Measurements from ENCODE around the gene ADD3.
A peak's percentile ranks its signal among the peaks of the same experiment; 100 is the strongest.

The ADD3 gene

GRCh38 chr10:110074298-110074697, 66.5 kb downstream of the ADD3 start:
- DNase-seq, result no peak

- no peak for DNase-seq
These were observed 67.2 kb downstream of the ADD3 start for GRCh38 chr10:110074758-110075671.

DNA sequence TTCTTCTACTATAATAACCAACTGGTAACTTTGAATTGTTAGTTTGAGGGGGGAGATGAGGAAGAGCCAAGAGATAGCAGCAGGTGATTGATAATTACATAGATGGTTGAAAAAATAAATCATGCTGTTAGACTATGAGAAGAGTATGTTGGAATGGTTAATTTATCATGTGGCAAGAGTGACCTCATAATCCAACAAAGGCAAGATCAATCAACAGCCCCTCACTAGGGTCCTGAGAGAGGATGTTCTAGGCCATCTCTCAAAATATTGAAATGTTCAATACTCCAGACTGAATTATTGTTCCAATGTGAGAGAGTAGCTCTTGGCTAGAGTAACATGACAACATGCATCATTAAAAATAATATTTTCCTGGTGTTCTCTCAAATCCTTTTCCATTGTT, 67.9 kb downstream of the ADD3 start:
- no peak for DNase-seq

GRCh38 chr10:110076559-110077318, 69.0 kb downstream of the ADD3 start:
- peak; percentile 34 for DNase-seq

- no peak for DNase-seq
These were observed 69.8 kb downstream of the ADD3 start for GRCh38 chr10:110077436-110078130.

DNA sequence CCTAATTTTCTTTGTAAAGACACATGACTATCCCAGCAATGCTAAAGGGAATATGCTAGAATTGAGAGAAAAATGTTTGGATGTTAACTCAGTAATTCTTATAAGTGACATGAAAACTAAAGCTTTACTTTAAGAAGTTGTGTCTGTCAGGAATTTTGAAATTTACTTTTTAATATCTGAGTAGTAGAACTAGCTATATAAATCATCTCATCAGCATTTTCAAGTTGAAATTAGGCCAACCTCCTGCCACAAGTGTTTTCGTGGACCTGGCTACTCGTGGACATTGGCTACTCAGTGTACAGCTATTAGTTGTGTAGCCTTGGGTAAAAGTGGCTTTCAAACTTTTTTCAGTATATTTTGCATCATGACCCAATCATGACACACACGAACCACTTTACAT, 70.5 kb downstream of the ADD3 start:
- DNase-seq, result no peak

GRCh38 chr10:110081911-110082310, 74.1 kb downstream of the ADD3 start:
- no peak for DNase-seq

DNA sequence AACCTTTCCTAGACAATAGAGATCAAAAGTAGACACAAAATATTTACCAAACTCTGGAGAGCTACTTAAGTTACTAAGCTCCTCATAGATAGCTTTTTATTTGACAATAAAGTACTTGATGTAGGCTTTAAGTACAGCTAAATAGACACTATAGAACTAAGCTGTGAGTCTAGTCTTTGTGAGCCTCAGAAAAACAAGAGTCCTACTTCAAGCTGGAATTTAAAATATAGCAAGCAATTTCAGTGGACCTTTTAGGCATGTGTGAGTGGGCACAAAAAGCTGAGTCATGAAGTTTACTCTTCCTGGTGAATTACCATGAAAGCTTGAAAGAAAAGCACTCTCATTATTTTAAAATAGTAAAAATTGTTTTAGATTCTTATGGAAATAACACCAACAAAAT, 76.1 kb downstream of the ADD3 start:
- DNase-seq, result no peak

GRCh38 chr10:110087682-110088081, 79.9 kb downstream of the ADD3 start:
- no peak for DNase-seq

DNA sequence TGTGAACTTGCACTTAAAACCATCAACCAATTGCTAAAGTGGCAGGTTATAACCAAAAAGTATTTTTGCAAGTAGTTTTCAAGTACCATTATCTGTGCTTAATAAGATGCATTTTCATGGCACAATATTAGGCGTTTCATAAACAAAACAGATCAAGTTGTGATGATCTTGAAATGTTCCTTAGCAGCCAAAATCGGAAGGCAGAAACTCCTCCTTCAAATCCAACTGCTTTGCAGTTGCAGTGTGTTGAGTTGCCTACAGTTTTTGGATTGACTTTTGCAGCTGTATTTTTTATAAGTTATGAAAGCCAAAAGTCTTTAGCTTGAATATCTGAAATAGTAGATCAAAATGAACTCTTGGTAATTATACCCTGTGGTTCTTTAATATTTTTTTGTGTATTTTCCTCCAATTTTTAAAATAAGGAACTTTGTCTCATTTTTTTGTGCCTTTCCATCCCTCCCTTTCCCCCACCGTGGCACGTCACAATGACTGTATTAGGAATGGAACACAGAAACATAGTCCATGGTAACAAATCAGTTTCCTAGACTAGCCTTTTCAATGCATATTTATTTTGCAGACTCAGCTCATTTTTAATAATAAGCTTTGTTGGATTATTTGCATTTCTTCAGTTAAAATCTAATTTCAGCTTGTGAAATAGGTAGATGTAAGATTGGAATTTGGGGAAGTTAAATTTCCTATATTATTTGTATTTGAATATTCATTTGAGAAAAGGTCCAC, 80.8 kb downstream of the ADD3 start:
- DNase-seq, result no peak

- DNase-seq, result no peak
These were observed 84.0 kb downstream of the ADD3 start for GRCh38 chr10:110091830-110092229.

DNA sequence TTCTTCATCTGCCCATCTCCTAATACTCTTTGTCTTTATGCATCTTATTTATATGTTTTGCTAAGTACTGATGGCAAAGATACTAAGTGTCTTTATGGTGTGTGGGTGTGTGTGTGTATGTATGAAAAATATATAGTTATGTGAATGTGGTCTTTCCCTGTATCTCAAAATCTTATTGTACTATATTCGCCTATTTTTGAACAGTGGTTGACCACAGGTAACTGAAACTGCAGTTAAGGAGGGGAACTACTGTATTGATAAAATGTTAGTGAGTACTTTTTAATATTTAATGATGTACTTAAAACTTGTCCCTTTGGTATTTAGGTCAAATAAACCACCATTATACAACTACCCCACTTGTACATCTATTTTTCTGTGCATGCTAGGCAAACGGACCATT, 85.9 kb downstream of the ADD3 start:
- DNase-seq, result no peak

GRCh38 chr10:110094786-110095185, 87.0 kb downstream of the ADD3 start:
- DNase-seq, result no peak

DNA sequence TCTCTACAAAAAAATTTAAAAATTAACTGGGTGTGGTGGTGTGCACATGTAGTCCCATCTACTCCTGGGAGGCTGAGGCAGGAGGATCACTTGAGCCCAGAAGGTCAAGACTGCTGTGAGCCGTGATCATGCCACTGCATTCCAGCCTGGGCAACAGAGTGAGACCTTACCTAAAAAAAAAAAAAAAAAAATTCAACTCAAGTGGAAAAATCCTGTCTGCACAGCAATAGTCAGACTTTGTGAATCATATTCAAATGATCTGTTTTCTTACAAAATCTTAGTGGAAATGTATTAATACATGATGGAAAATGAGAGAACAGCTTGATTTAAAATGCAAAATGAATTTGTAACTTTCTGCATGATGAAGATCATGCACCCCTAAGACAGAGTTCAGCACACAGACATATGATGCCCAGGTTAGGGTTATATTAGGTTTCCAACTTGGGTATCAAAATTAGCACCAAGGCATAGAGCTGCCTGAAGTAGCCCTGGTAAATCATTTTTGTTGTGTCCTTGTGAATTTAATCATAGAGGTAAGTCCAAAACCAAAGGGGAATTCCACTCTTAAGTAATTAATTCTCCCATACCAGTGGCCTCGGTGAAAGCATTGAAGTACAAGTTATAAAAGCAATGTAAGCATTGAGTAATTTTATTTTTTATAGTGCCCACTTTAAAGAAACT, 93.8 kb downstream of the ADD3 start:
- no peak for DNase-seq

- DNase-seq, result no peak
These were observed 96.2 kb downstream of the ADD3 start for GRCh38 chr10:110103921-110104461.

- DNase-seq, result no peak
These were observed 98.1 kb downstream of the ADD3 start for GRCh38 chr10:110105873-110106272.

GRCh38 chr10:110107430-110107829, 99.6 kb downstream of the ADD3 start:
- no peak for DNase-seq

GRCh38 chr10:110107887-110108286, 100.1 kb downstream of the ADD3 start:
- no peak for DNase-seq

DNA sequence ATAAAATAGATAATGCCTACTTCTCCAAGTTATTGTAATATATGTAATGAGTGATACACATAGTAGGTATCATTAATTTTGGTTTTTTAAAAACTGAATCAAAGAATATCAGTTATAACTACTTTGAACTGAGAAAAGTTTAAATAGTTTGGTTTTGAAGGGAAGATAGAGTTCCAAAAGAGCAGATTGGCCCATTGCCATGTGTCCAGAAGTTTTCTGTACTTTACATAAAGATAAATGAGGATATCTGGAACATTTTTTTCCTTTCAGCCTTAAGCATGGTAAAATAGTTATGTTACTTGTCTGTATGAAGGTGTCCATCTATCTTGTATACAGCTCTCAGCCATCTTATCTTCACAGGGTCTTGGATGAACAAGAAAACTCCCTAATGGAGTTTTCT, 101.7 kb downstream of the ADD3 start:
- DNase-seq, result no peak

DNA sequence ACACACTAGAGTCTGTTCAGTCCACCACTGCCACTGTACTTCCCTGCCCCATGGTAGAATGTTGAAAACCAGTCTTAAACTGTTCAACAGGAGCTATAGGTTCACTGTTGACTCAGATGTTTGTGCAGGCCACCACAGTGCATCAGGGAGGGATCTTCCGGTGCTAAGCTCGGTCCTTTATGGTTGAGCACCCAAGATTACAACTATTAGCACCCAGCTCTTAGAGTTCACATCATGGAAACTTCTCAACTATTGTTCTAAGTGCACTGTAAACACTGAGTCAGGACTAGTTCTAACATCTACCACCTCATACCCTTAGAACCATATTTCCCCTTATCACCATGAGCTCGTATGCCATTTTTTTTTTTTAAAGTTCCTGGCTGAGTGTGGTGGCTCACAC, 102.6 kb downstream of the ADD3 start:
- DNase-seq, result no peak

DNA sequence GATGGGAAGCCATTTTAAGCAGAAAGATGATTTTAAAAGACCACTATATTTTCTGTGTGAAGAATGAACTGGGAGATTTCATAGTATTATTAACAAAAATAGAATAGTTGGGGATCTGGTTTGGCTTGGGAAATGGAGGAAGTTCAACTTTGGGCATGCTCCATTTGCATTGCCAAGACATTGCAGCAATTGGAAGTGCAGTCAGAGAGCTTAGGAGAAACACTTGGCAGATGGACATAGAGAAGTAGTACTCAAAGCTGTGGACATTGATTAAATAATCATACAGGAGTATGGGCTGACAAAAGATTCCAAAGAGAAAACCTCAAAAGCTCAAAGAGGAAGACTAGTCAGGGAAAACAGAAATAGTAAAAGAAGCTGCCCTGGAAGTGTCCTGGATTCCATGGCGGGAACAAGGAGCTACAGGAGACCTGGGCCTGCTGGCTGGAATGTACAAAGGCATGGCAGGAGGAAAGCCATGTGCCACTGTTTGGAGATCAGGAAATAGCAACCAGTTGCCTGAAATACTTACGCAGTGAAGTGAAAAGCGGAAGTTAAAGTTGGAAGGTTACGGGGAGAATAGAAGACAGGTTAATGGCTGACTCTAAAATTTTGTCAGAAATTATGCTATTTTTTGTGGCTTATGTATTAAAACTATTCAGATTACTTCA, 106.0 kb downstream of the ADD3 start:
- no peak for DNase-seq
